ENCODE results near the gene OR2L5. TPM values are rescaled to one million over a fixed set of nuclear protein-coding genes. Genes with fewer than 3 reads are reported as not detected.

OR2L5 gene
- total and polyA plus RNA-seq, 3 donors from 2014 or later: 0.31 to 0.55 TPM; not detected in 1

DNA sequence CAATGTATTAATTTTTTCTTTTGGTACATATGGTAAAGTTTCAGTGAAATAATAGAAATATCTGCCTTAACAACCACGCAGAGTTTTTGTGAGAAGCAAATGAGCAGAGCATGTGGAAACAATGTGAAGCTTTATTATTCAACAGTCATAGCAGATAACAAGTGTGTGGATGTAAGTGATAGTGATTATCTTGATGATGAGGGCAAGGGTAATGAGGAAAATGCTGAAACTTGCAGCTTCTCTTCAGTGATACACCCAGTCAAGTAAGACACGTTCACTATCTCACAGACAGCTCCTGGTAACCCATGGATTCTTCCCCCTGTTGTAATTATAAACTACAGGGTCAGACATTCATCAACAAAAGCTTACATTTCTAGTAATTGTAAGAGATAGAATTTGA is 14.6 kb upstream of the OR2L5 start:
- H3K27me3 ChIP-seq: no peaks in the 10 kb centered on the region
- DNase-seq: no peak
- no peak overlapping the region for H3K27ac ChIP-seq
- no peak overlapping the region for H3K4me3 ChIP-seq
- no peaks in the 10 kb centered on the region for H3K36me3 ChIP-seq (ENCODE audit: low read depth, missing control alignments)
- intact Hi-C loops (cut with DNase I; ENCODE audit: low total_unique reads): no loop called here
- H3K4me1 ChIP-seq: no peaks in the 10 kb centered on the region
- TF ChIP-seq, protein P1, sequence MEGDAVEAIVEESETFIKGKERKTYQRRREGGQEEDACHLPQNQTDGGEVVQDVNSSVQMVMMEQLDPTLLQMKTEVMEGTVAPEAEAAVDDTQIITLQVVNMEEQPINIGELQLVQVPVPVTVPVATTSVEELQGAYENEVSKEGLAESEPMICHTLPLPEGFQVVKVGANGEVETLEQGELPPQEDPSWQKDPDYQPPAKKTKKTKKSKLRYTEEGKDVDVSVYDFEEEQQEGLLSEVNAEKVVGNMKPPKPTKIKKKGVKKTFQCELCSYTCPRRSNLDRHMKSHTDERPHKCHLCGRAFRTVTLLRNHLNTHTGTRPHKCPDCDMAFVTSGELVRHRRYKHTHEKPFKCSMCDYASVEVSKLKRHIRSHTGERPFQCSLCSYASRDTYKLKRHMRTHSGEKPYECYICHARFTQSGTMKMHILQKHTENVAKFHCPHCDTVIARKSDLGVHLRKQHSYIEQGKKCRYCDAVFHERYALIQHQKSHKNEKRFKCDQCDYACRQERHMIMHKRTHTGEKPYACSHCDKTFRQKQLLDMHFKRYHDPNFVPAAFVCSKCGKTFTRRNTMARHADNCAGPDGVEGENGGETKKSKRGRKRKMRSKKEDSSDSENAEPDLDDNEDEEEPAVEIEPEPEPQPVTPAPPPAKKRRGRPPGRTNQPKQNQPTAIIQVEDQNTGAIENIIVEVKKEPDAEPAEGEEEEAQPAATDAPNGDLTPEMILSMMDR (IDR thresholded peaks at IDR 0.05): no peak
- TF ChIP-seq POLR2A (IDR thresholded peaks at IDR 0.05): no peak
- no peaks in the 10 kb centered on the region for H3K9me3 ChIP-seq
- WGBS, 2 donors: 56 to 64% methylated on average over 2 of the region's 2 CpGs

DNA sequence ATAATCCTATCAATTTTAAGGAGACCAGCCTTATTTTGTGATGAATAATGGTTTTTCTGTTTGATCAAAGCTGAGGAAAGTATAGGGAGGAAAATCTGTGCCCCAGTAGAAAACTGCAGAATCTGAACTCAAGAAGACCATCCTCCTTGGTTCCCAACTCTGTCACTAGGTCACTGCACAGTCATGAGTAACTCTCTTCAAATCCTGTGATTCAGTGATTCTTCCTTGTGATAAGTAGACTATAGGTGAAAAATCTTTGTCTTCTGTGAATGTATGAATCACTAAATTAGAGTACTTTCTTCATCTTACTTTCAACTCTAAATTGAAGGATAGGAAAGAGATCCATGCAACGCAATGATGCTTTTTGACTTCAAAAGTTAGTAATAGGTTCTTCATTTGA is 13.3 kb upstream of the OR2L5 start:
- no peak overlapping the region for H3K27ac ChIP-seq
- H3K4me3 ChIP-seq: no peak overlapping the region
- no peaks in the 10 kb centered on the region for H3K27me3 ChIP-seq
- no peaks in the 10 kb centered on the region for H3K9me3 ChIP-seq
- WGBS, 2 donors: 87 to 90% methylated on average over 1 of the region's 1 CpG
- DNase-seq: no peak
- no peak for TF ChIP-seq POLR2A (IDR thresholded peaks at IDR 0.05)
- TF ChIP-seq, protein P1 (IDR thresholded peaks at IDR 0.05): no peak
- no peaks in the 10 kb centered on the region for H3K4me1 ChIP-seq
- H3K36me3 ChIP-seq (ENCODE audit: low read depth, missing control alignments): no peaks in the 10 kb centered on the region
- intact Hi-C loops (cut with DNase I; ENCODE audit: low total_unique reads): no loop called here

DNA sequence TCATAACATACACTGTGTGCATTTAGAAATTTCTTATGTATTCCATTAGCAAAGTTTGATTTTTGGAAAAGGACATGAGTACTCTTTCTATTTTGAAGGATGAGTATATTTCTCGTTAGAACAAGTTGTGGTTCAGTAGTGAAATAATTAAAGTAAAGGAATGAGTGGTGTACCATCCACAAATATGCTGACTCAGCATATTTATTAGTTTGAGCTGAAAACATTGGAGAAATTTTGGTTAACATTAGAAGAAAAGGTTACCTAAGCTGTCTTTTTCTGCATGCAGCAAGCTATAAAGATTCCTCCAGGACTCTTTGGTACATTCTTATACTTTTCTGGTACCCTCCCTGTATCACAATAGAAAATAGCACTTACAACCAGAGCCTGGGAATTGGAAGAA is 5.7 kb upstream of the OR2L5 start:
- Histone ChIP-seq H3K9me3 (no peaks in the 10 kb centered on the region), H3K4me3 (no peak overlapping the region), H3K27ac (no peak overlapping the region), H3K4me1 (no peaks in the 10 kb centered on the region), H3K27me3 (no peaks in the 10 kb centered on the region), H3K36me3 (ENCODE audit: low read depth, missing control alignments) (no peaks in the 10 kb centered on the region)
- intact Hi-C loops (cut with DNase I; ENCODE audit: low total_unique reads): no loop called here
- DNase-seq: no peak
- TF ChIP-seq, protein P1 (IDR thresholded peaks at IDR 0.05): no peak
- no peak for TF ChIP-seq POLR2A (IDR thresholded peaks at IDR 0.05)
- WGBS, 2 donors: 69 to 81% methylated on average over 1 of the region's 1 CpG

DNA sequence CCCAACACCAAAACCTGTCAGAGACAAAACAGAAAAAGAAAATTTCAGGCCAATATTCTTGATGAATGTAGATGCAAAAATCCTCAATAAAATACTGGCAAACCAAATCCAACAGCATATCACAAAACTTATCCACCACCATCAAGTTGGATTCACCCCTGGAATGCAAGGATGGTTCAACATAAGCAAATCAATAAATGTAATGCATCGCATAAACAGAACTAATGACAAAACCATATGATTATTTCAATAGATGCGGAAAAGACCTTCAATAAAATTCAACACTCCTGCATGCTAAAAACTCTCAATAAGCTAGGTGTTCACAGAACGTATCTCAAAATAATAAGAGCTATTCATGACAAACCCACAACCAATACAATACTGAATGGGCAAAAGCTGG is 3.8 kb upstream of the OR2L5 start:
- intact Hi-C loops (cut with DNase I; ENCODE audit: low total_unique reads): no loop called here
- TF ChIP-seq, protein P1 (IDR thresholded peaks at IDR 0.05): no peak
- TF ChIP-seq POLR2A (IDR thresholded peaks at IDR 0.05): no peak
- no peaks in the 10 kb centered on the region for H3K9me3 ChIP-seq
- no peak overlapping the region for H3K27ac ChIP-seq
- no peaks in the 10 kb centered on the region for H3K27me3 ChIP-seq
- no peaks in the 10 kb centered on the region for H3K4me1 ChIP-seq
- DNase-seq: no peak
- WGBS, 2 donors: 85 to 90% methylated on average over 3 of the region's 3 CpGs
- H3K36me3 ChIP-seq (ENCODE audit: low read depth, missing control alignments): no peaks in the 10 kb centered on the region
- no peak overlapping the region for H3K4me3 ChIP-seq

DNA sequence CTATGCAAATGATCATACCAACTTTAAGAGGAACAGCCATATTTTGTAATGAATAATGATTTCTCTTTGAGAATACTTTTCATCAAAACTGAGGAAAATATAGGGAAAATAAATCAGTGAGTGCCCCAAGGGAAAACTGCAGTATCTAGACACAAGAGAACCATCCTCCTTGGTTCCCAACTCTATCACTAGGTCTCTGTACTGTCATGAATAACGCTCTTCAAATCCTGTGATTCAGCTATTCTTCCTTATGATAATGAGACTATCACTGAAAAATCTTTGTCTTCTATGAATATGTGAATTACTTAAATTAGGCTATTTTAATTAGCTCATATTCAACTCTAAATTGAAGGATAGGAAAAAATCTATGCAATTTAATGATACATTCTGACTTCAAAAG is 2.3 kb downstream of the OR2L5 start:
- H3K27me3 ChIP-seq: no peaks in the 10 kb centered on the region
- no peak overlapping the region for H3K27ac ChIP-seq
- no peaks in the 10 kb centered on the region for H3K9me3 ChIP-seq
- TF ChIP-seq, protein P1 (IDR thresholded peaks at IDR 0.05): no peak
- no peak for TF ChIP-seq POLR2A (IDR thresholded peaks at IDR 0.05)
- intact Hi-C loops (cut with DNase I; ENCODE audit: low total_unique reads): no loop called here
- H3K4me1 ChIP-seq: no peaks in the 10 kb centered on the region
- 89 to 90% methylated on average over 1 of the region's 1 CpG for WGBS, 2 donors
- H3K36me3 ChIP-seq (ENCODE audit: low read depth, missing control alignments): no peaks in the 10 kb centered on the region
- H3K4me3 ChIP-seq: no peak overlapping the region
- no peak for DNase-seq

All from testis (tissue), 3 donors.